Stimulated activated CD4-positive, alpha-beta T cell treated with anti-CD3 and anti-CD28 coated beads, TNF-alpha, amount 100 ng/mL, for 48 hours (primary cell): ENCODE data around the gene ELOVL7.
"Not testable (repeated sequence)": the region's sequence is repeated elsewhere in the genome, so short reads cannot be mapped to it uniquely, and the experiment has no call there.

Experiments used
- DNase-seq, 3 donors: peaks; one replicate each; pipeline ENCODE4 v3.0.0-alpha.2; 2020; ENCODE audit warnings: low read depth in 3 of 3

The ELOVL7 gene

GRCh38 chr5:60830581-60831127 lies 13.4 kb downstream of the ELOVL7 start:
- no peak for DNase-seq

DNA sequence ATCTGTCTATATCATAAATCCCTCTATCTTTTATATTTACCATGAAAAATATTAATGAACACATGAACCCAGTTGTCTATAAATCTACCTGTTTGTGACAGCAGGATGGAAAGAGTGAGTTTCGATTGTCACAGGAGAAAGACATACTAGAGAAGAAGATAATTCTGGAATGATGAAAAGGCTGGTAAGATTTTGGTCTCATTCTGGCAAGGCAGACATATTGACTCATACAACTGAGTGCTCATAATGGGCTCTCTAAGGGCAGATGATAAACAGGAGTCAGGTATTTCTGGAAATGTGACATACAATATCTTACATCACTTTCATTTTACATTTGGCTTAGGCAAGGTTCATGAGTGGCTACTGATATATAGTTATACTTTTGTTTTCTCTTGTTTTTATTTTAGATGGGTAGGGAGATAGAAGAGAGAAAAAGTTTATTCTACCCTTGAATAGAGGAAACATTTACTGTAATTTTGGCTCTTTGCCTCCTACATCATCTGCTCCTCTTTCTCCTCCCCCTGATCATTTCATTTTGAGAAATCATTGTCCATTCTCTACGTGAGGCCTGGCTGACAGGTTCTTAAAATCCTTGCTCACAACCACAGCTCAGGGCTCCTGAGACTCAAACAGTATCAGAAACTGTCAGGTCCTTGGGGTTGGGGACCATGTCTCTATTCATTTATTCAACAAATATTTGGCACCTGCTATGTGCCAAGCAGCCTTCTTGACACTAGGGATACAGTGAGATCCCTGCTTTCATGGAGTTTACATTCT lies 14.4 kb downstream of the ELOVL7 start:
- DNase-seq: no peak

DNA sequence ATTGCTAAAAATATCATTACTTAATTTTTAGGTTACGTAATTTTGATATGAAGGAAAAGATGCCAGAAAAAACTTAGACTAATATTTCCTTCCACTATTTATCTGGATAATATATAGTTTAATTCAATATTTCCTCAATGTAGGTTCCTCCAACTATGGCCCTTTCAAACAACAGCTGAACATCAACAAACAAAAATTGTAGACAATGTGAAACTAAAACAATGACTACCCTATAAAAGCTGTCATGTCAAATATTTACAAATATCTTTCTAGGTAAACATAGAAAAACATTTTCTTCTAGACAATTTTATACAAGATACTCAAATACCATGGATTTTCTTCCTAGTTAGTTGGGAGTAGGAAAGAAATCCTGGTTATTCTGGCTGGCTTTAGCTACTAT lies 16.9 kb downstream of the ELOVL7 start:
- no peak for DNase-seq

GRCh38 chr5:60826653-60827052 lies 17.4 kb downstream of the ELOVL7 start:
- DNase-seq: no peak

DNA sequence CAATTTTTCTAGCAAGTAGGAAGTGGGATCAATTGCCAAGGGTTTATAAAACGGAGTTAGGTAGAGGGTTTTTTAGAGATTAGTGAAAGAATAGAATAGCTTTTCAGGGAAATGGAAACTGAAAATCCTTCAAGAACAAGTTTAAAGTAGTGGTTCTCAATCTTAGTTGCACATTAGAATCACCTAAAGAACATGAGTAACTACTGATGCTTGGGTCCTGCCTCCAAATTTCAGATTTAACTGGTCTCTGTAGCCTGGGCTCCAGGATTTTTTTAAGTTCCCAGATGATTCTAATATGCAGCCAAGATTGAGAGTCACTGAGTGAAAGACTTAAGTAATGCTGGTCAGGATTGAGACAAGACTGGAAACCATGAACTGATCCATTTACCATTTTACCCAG lies 20.5 kb downstream of the ELOVL7 start:
- no peak for DNase-seq

- no peak for DNase-seq
Observed at GRCh38 chr5:60822285-60822556, 21.8 kb downstream of the ELOVL7 start.

GRCh38 chr5:60821488-60822284 lies 22.4 kb downstream of the ELOVL7 start:
- no peak for DNase-seq

DNA sequence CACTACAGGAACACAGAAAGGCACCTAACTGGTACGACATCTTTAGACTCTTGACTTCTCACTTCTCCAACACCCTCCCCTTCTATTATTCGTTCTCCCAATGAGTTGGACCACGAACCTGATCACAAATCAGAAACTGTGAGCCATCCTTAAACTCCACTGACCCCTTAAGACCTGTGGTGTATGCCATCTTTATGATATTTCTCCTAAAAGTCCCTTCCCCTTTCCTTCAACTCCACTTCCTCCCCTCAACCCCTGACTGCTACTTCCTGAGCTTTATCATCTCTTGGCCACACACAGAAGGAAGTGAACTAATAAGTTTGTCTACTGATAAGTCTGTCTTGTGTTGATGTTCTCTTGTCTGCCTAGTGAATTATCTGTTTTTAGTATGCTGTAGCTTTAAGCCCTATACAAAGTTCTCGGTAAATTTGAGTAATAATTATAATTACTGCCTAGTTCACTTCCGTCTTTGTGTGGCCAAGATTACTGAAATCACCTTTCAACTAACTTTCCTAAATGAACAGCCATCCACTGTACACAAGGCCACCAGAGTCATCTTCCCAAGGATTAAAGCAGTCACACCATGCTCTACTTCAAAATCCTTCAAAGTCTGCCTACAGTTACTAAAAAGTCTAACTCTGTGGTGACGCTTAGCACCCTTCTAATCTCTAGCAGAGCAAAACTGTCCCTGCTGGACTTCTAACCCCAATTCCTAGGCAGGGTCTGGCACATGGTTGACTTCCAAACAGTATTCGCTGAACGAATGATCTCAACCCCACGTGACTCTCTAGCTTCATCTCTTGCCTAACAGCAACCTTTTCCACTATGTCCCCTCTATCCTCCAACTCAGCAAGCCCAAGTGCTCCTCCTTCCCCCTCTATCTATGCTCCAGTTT lies 23.2 kb downstream of the ELOVL7 start:
- no peak for DNase-seq

DNA sequence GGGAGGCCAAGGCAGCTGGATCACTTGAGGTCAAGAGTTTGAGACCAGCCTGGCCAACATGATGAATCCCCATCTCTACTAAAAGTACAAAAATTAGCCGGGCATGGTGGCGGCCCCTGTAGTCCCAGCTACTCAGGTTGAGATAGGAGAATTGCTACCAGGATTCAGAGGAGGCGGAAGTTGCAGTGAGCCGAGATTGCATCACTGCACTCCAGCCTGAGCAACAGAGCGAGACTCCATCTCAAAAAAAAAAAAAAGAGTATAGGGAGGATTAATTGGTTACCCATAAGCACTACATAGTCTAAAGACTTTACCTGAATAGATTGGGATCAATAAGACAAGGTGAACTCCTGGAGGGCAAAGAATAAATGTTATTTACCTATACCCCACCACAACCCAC lies 27.9 kb downstream of the ELOVL7 start:
- not testable (repeated sequence) for DNase-seq

DNA sequence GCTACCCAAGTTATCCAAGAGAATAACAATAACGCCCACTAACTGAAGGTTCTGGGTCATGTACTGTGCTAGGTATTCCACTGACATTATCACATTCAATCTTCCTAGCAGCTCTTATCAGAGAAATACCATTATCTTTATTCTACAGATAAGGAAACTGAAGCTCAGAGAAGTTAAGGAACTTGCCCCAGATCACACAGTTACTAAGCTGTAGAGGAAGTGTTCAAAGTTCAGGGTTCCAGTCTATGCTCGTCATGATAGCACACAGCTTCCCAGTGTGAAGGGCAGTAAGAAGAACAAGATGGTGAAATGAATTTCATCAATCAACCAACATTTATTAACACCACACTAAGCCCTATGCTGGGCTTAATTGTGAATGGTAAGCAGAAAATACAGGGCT lies 29.6 kb downstream of the ELOVL7 start:
- no peak for DNase-seq

DNA sequence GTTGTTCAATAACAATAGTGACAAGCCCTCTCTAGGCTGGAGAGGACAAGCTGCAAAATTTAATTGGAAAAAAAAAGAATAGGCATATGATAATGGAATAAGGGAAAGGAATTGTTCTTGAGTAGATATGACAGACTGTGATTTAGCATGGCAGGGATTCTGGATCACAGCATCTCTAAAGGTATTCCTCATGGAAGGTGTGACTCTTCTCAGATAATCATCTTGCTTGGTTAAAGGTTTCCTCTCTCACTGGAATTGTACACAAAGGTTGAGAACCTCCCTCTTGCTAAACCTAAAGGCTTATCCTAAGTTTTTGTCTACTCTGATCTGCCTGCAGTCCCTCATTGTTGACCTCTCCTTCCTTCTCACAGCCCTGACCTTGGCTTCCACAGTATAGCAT lies 31.6 kb downstream of the ELOVL7 start:
- no peak for DNase-seq

DNA sequence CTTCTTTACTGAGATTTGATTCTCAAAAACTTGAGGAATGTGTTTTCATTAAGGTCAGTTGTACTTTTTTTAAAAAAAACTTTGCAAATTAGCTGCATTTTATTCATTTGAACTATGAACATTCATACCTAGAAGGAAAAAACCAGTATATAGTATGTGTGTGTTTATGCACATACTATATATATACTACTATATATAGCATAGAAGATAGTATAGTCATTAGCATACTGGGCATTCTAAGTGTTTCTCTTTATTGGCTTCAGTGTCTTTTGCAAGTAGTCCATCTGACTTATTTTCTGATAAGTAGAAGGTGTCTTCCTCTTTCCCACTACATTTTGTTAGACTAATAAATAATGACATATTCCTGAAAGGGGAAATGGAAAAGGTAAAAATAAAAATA lies 33.0 kb downstream of the ELOVL7 start:
- DNase-seq: no peak

DNA sequence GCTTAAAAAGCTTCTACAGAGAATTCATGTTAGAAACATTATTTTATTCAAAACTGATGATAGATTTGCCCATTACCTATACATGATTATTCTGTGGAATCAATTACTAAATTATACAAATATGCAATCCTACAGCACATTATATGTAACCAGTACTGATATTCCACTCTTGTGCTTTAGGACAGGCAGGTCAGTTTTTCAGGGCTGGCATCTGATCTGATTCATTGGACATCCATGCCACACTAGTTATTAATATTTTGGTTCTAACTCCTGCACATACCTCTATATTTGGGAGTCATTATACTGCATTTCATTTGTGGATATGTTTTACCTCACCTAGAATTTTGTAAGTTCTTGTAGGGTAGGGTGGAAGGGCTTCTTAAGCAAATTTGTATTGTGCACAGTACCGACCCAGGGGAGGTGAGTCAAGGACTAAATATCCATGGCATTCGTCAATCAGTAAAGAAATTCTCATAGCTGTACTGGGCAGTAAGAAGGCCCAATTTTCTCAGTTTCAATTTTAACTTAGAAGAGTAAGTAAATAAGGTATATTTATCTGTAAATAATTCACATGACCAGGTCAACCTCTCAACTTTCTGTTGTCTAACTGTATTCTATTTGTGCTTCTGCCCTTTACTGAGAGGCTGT lies 33.5 kb downstream of the ELOVL7 start:
- no peak for DNase-seq

- no peak for DNase-seq
Observed at GRCh38 chr5:60809891-60810425, 34.1 kb downstream of the ELOVL7 start.

- DNase-seq: no peak
Observed at GRCh38 chr5:60806591-60807243, 37.4 kb downstream of the ELOVL7 start.

- DNase-seq: no peak
Observed at GRCh38 chr5:60805463-60805862, 38.6 kb downstream of the ELOVL7 start.

DNA sequence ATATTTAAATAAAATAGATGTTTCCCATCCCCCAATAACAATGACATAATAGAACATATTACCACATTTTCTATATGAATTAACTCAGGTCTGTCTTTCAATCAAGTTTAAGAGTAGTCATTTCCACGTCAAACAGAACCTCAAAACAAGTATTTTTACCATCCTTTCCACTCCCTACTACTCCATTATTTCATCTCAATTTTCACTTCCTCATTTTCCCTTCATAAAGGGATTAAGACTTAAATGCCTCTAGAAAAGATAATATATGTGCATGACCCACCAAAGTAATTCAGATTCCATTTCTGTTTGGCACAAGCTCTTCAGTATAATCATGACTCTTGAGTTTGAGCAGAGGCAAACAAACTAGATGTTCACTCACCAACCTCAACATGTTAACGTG lies 40.4 kb downstream of the ELOVL7 start:
- no peak for DNase-seq

DNA sequence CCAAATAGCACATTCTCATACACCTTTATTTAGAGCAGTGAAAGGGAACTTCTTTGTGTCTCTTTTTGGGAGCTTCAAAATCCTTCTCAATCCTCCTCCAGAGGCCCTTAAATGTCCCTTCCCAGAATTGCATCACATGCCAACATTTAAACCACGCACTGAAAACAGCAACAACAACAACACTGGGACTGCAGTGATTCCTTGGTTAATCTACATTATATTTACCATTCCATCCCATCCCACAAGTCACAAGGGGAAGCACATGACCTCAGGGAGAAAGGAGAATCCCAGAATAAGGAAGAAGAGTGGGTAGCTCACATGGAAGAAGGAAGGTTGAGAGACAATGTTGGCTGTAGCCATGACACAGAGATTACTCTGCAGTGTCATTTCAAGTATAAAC lies 41.1 kb downstream of the ELOVL7 start:
- no peak for DNase-seq

DNA sequence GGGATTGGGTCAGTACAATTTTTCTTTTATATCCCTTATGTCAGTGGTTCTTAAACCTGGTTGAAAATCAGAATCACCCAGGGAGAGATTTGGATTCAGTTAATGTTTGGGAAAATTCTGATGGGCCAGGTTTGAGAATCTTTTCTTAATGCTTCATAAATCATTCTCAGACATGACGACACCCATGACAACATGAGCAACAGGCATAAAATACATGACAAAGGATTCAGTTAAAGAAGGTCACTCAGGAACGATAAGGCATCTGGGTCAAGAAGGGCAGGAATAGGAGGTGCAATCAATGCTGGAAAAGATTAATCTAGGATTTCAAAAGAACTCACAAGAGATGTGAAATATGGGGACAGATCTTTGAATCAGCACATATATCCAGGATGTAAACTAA lies 41.8 kb downstream of the ELOVL7 start:
- no peak for DNase-seq

- no peak for DNase-seq
Observed at GRCh38 chr5:60797482-60798153, 46.5 kb downstream of the ELOVL7 start.
